WERI-Rb-1 (cell line): ENCODE data around the gene SYT6.

ENCODE experiments used
- DNase-seq: peaks from one replicate; pipeline ENCODE4 v3.0.0-alpha.2; 2020
- H3K27ac ChIP-seq: fragments of 250-450 bp; sonication (Bioruptor Pico); 2 replicates; pipeline ENCODE4 v1.5.1; 2020; ENCODE audit warnings: mild to moderate bottlenecking, moderate library complexity
- H3K27me3 ChIP-seq: fragments of 250-450 bp; sonication (Bioruptor Pico); 2 replicates; pipeline ENCODE4 v1.5.1; 2021; ENCODE audit warnings: mild to moderate bottlenecking, low read depth, moderate library complexity; ENCODE audit not compliant: insufficient read depth, severe bottlenecking
- H3K36me3 ChIP-seq: fragments of 250-450 bp; sonication (Bioruptor Pico); 2 replicates; pipeline ENCODE4 v1.5.1; 2020; ENCODE audit warnings: mild to moderate bottlenecking, moderate library complexity
- H3K4me3 ChIP-seq: 2 replicates; pipeline ENCODE4 v1.5.1; 2011; ENCODE audit warnings: low read depth, mild to moderate bottlenecking, control low read depth, low read length
- H3K9me3 ChIP-seq: fragments of 250-450 bp; sonication (Bioruptor Pico); 2 replicates; pipeline ENCODE4 v1.5.1; 2021; ENCODE audit warnings: mild to moderate bottlenecking, moderate library complexity; ENCODE audit not compliant: severe bottlenecking
- CTCF ChIP-seq: IDR thresholded peaks from 2 replicates; pipeline ENCODE4 v1.5.1; 2011; ENCODE audit warnings: low read depth, mild to moderate bottlenecking, control low read depth, inconsistent platforms, low read length

SYT6 gene

GRCh38 chr1:114081437-114082303, 72.0 kb downstream of the SYT6 start:
- H3K4me3 ChIP-seq = no peak overlapping the region
- no peaks in the 10 kb centered on the region for H3K27me3 ChIP-seq
- H3K27ac ChIP-seq = no peak overlapping the region
- no peaks in the 10 kb centered on the region for H3K9me3 ChIP-seq
- TF ChIP-seq CTCF = no peak
- no peaks in the 10 kb centered on the region for H3K36me3 ChIP-seq
- no peak for DNase-seq

DNA sequence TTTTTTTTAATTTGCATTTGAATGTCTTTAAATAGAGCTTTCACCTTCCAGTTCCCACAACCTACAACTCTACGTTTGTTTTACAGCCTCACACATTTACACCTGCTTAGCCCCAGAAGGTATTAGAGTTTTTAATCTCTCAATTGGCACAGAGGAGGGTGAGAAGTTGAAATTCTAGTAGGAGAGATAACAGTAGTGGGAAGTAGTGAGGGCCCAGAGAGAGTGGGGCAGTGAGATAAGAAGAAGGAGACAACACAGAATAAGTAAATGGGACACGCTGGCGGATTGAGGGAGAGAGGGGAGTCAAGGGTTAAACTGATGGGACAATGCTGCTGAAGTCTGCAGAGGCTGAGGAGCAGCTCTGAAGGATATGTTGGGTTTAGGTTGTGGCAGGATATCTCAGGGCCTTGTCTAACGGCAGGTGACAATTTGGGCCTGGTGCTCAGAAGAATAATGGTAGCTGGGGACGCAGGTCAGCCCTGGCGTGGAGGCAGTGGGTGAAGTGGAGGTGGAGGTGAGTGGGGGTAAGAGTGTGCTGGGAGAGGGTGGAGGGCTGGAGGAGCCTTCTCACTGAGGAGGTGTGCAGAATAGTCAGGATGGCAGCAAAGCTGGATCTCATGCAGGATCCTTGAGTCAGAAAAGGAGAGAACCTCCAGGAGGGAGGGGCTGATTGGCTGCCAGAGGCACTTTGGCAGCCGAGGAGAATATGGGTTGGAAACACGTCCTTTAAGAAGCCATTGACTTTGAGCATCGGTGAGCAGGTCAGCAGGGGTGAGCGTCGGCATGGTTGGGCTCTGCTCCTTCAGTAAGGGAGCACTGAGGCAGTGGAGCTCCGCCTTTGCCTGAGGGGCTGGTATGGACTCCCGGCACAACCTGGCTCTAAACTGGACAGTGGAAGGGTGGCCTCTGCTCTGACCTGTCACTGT, 72.9 kb downstream of the SYT6 start:
- Histone ChIP-seq H3K27ac (no peak overlapping the region), H3K27me3 (no peaks in the 10 kb centered on the region), H3K4me3 (no peak overlapping the region), H3K9me3 (no peaks in the 10 kb centered on the region), H3K36me3 (no peaks in the 10 kb centered on the region)
- no peak for TF ChIP-seq CTCF
- no peak for DNase-seq

- no peaks in the 10 kb centered on the region for H3K36me3 ChIP-seq
- H3K27me3 ChIP-seq = no peaks in the 10 kb centered on the region
- no peak for DNase-seq
- H3K27ac ChIP-seq = no peak overlapping the region
- no peak overlapping the region for H3K4me3 ChIP-seq
- no peaks in the 10 kb centered on the region for H3K9me3 ChIP-seq
- TF ChIP-seq CTCF = no peak
These were observed 74.0 kb downstream of the SYT6 start for GRCh38 chr1:114079596-114080190.

GRCh38 chr1:114078116-114078515, 75.6 kb downstream of the SYT6 start:
- no peak overlapping the region for H3K27ac ChIP-seq
- TF ChIP-seq CTCF = no peak
- H3K4me3 ChIP-seq = no peak overlapping the region
- no peak for DNase-seq
- H3K27me3 ChIP-seq = no peaks in the 10 kb centered on the region
- H3K36me3 ChIP-seq = no peaks in the 10 kb centered on the region
- H3K9me3 ChIP-seq = no peaks in the 10 kb centered on the region

- no peaks in the 10 kb centered on the region for H3K36me3 ChIP-seq
- H3K9me3 ChIP-seq = peaks cover under 1% of the 10 kb centered on the region
- TF ChIP-seq CTCF = no peak
- no peak overlapping the region for H3K4me3 ChIP-seq
- no peaks in the 10 kb centered on the region for H3K27me3 ChIP-seq
- DNase-seq = no peak
- H3K27ac ChIP-seq = no peak overlapping the region
These were observed 76.5 kb downstream of the SYT6 start for GRCh38 chr1:114077188-114077587.
